ENCODE results near the gene ARPP21.

DNA sequence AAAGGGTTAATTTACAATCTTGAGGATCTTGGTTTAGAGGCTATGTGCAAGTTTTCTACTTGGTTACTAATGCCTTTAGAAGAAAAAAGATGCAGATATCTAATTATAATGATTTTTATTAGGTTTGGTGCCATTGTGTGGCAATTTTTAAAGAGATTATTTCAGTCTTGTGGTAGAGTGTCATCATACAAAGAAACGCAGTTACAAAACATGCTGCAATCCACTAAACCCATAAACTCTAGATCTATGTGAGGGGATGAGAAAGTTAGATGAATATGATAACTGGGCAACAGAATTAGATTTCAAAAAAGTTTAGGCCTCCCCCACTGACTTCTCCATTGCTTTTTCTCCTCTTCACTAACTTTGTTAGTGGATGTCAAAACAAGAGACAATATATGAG lies 106.0 kb downstream of the ARPP21 start:
- TF ChIP-seq TARDBP (IDR thresholded peaks at IDR 0.05) = no peak
- no peak for TF ChIP-seq FOXA1 (IDR thresholded peaks at IDR 0.05)
- TF ChIP-seq SP1 (IDR thresholded peaks at IDR 0.05) = no peak
- TF ChIP-seq LEF1 (IDR thresholded peaks at IDR 0.05; ENCODE audit: borderline replicate concordance) = no peak
- TF ChIP-seq BHLHE40 (IDR thresholded peaks at IDR 0.05; ENCODE audit: borderline replicate concordance) = no peak
- no peak for TF ChIP-seq NFRKB (IDR thresholded peaks at IDR 0.05)
- no peak for TF ChIP-seq L3MBTL2 (conservative IDR thresholded peaks at IDR 0.05)
- no peak for TF ChIP-seq HDGF (IDR thresholded peaks at IDR 0.05; ENCODE audit: borderline replicate concordance)
- TF ChIP-seq FOXK2 (IDR thresholded peaks at IDR 0.05) = no peak
- no peak for TF ChIP-seq ARNT (IDR thresholded peaks at IDR 0.05)
- TF ChIP-seq FOXM1 (IDR thresholded peaks at IDR 0.05; ENCODE audit: borderline replicate concordance) = no peak
- TF ChIP-seq SUZ12 (IDR thresholded peaks at IDR 0.05) = no peak
- TF ChIP-seq ELF4 (IDR thresholded peaks at IDR 0.05) = no peak
- TF ChIP-seq, protein P1, sequence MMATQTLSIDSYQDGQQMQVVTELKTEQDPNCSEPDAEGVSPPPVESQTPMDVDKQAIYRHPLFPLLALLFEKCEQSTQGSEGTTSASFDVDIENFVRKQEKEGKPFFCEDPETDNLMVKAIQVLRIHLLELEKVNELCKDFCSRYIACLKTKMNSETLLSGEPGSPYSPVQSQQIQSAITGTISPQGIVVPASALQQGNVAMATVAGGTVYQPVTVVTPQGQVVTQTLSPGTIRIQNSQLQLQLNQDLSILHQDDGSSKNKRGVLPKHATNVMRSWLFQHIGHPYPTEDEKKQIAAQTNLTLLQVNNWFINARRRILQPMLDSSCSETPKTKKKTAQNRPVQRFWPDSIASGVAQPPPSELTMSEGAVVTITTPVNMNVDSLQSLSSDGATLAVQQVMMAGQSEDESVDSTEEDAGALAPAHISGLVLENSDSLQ (IDR thresholded peaks at IDR 0.05) = no peak
